HG03196 (cell line): Measurements from ENCODE around the gene ADSL.
"Not testable (repeated sequence)": the region's sequence is repeated elsewhere in the genome, so short reads cannot be mapped to it uniquely, and the experiment has no call there.

Experiments used
- ATAC-seq: cut with Tn5 transposase; IDR thresholded peaks from one replicate; pipeline ENCODE4 v1.9.1; 2021; ENCODE audit not compliant: unreplicated experiment

ADSL gene

GRCh38 chr22:40367342-40367741 is 21.0 kb downstream of the ADSL start:
- ATAC-seq: no peak

GRCh38 chr22:40368016-40368415 is 21.7 kb downstream of the ADSL start:
- ATAC-seq: no peak

GRCh38 chr22:40368836-40369235 is 22.5 kb downstream of the ADSL start:
- no peak for ATAC-seq

GRCh38 chr22:40374567-40374966 is 28.3 kb downstream of the ADSL start:
- no peak for ATAC-seq

GRCh38 chr22:40376149-40376548 is 29.8 kb downstream of the ADSL start:
- no peak for ATAC-seq

GRCh38 chr22:40377931-40378330 is 31.6 kb downstream of the ADSL start:
- no peak for ATAC-seq

- ATAC-seq: not testable (repeated sequence)
These were observed 32.1 kb downstream of the ADSL start for GRCh38 chr22:40378448-40378847.

- ATAC-seq: no peak
These were observed 35.2 kb downstream of the ADSL start for GRCh38 chr22:40381461-40381860.

GRCh38 chr22:40383905-40384304 is 37.6 kb downstream of the ADSL start:
- no peak for ATAC-seq

GRCh38 chr22:40385036-40385782 is 38.9 kb downstream of the ADSL start:
- ATAC-seq: no peak

- ATAC-seq: no peak
These were observed 41.4 kb downstream of the ADSL start for GRCh38 chr22:40387746-40388145.

GRCh38 chr22:40388231-40388630 is 41.9 kb downstream of the ADSL start:
- no peak for ATAC-seq

GRCh38 chr22:40391417-40391816 is 45.1 kb downstream of the ADSL start:
- ATAC-seq: no peak

GRCh38 chr22:40392618-40393017 is 46.3 kb downstream of the ADSL start:
- no peak for ATAC-seq

- no peak for ATAC-seq
These were observed 48.3 kb downstream of the ADSL start for GRCh38 chr22:40394607-40395006.

GRCh38 chr22:40395607-40396006 is 49.3 kb downstream of the ADSL start:
- no peak for ATAC-seq

GRCh38 chr22:40396882-40397281 is 50.6 kb downstream of the ADSL start:
- no peak for ATAC-seq

- no peak for ATAC-seq
These were observed 51.1 kb downstream of the ADSL start for GRCh38 chr22:40397396-40397795.

- ATAC-seq: no peak
These were observed 53.3 kb downstream of the ADSL start for GRCh38 chr22:40399621-40400020.

GRCh38 chr22:40400159-40400558 is 53.9 kb downstream of the ADSL start:
- ATAC-seq: no peak

- no peak for ATAC-seq
These were observed 55.2 kb downstream of the ADSL start for GRCh38 chr22:40401532-40401931.

- no peak for ATAC-seq
These were observed 55.7 kb downstream of the ADSL start for GRCh38 chr22:40401981-40402406.

GRCh38 chr22:40403141-40403540 is 56.8 kb downstream of the ADSL start:
- no peak for ATAC-seq
